Stromal cell of bone marrow (primary cell): ENCODE results near the gene CREBBP.

ENCODE experiments used
- DNase-seq: peaks from one replicate; pipeline ENCODE4 v3.0.0-alpha.2; 2012; ENCODE audit warnings: low read depth

The CREBBP gene

GRCh38 chr16:3879887-3880564 is 487 bp downstream of the CREBBP start:
- DNase-seq = peak; percentile 36

- DNase-seq = no peak
Measured at GRCh38 chr16:3879258-3879886, 1.1 kb downstream of the CREBBP start.

GRCh38 chr16:3878610-3879009 is 1.9 kb downstream of the CREBBP start:
- no peak for DNase-seq

GRCh38 chr16:3876695-3877094 is 3.8 kb downstream of the CREBBP start:
- DNase-seq = no peak

- no peak for DNase-seq
Measured at GRCh38 chr16:3876160-3876559, 4.4 kb downstream of the CREBBP start.

- no peak for DNase-seq
Measured at GRCh38 chr16:3874794-3875692, 5.5 kb downstream of the CREBBP start.

GRCh38 chr16:3874242-3874641 is 6.3 kb downstream of the CREBBP start:
- DNase-seq = no peak

- no peak for DNase-seq
Measured at GRCh38 chr16:3873482-3874173, 6.9 kb downstream of the CREBBP start.

GRCh38 chr16:3872216-3872895 is 8.2 kb downstream of the CREBBP start:
- DNase-seq = no peak

- no peak for DNase-seq
Measured at GRCh38 chr16:3868967-3869366, 11.5 kb downstream of the CREBBP start.

GRCh38 chr16:3868556-3868955 is 12.0 kb downstream of the CREBBP start:
- no peak for DNase-seq

GRCh38 chr16:3866703-3867431 is 13.6 kb downstream of the CREBBP start:
- DNase-seq = no peak

GRCh38 chr16:3865241-3865640 is 15.3 kb downstream of the CREBBP start:
- DNase-seq = no peak

GRCh38 chr16:3864562-3864961 is 16.0 kb downstream of the CREBBP start:
- no peak for DNase-seq

GRCh38 chr16:3863587-3863986 is 16.9 kb downstream of the CREBBP start:
- DNase-seq = no peak

- no peak for DNase-seq
Measured at GRCh38 chr16:3861808-3862451, 18.6 kb downstream of the CREBBP start.

- DNase-seq = no peak
Measured at GRCh38 chr16:3859889-3860288, 20.6 kb downstream of the CREBBP start.

GRCh38 chr16:3858801-3859200 is 21.7 kb downstream of the CREBBP start:
- DNase-seq = no peak

- DNase-seq = peak; percentile 36
Measured at GRCh38 chr16:3857189-3858043, 23.1 kb downstream of the CREBBP start.
